Measurements from ENCODE around the gene DNAJC27. TPM values are rescaled to one million over a fixed set of nuclear protein-coding genes. Genes with fewer than 3 reads are reported as not detected.

The DNAJC27 gene
- total RNA-seq (2016; rRNA removed; fragmentation: Illumina TruSeq; extraction: Trizol) (2.3 and 3.1 TPM in 2 replicates), polyA plus RNA-seq (2011; rRNA removed) (3.7 TPM in 2 replicates), polyA minus RNA-seq (2011; rRNA and poly(A)+ RNA removed; ENCODE audit: low replicate concordance) (2.1 and 3.3 TPM in 2 replicates), Bru-seq, nascent RNA (percentile 73 among the genes with signal in this experiment), BruChase-seq, experiment 1, labeled RNA remaining after a 6-hour chase (percentile 57 among the genes with signal in this experiment), BruChase-seq, experiment 2, labeled RNA remaining after a 2-hour chase (percentile 58 among the genes with signal in this experiment)
- 0.79 and 1.5 TPM in 2 replicates for total RNA-seq (2016; cell fraction: cytosol; rRNA removed; fragmentation: Illumina TruSeq; extraction: Trizol; ENCODE audit: low read depth)
- 2.2 and 3.0 TPM in 2 replicates for total RNA-seq (2016; cell fraction: insoluble cytoplasmic fraction; rRNA removed; fragmentation: Illumina TruSeq; extraction: Trizol)
- total RNA-seq (2016; cell fraction: membrane; rRNA removed; fragmentation: Illumina TruSeq; extraction: Trizol): 1.4 and 1.5 TPM in 2 replicates
- total RNA-seq (2016; cell fraction: nucleus; rRNA removed; fragmentation: Illumina TruSeq; extraction: Trizol): 7.0 and 8.0 TPM in 2 replicates
- polyA plus RNA-seq (2011; cell fraction: cytosol; rRNA removed): 1.2 and 1.8 TPM in 2 replicates
- 6.6 and 7.5 TPM in 2 replicates for polyA plus RNA-seq (2011; cell fraction: nucleus; rRNA removed)
- polyA plus RNA-seq (2012): 3.3 and 3.4 TPM in 2 replicates
- 0.52 and 1.00 TPM in 2 replicates for polyA plus RNA-seq (2016; cell fraction: cytosol; fragmentation: Illumina TruSeq; extraction: Trizol; ENCODE audit: low read depth)
- 1.5 and 1.7 TPM in 2 replicates for polyA plus RNA-seq (2016; cell fraction: insoluble cytoplasmic fraction; fragmentation: Illumina TruSeq; extraction: Trizol; ENCODE audit: low read depth)
- 1.0 TPM in 2 replicates for polyA plus RNA-seq (2016; cell fraction: membrane; fragmentation: Illumina TruSeq; extraction: Trizol; ENCODE audit: low read depth)
- polyA plus RNA-seq (2016; cell fraction: nucleus; fragmentation: Illumina TruSeq; extraction: Trizol; ENCODE audit: insufficient read depth, low read depth): 5.5 and 6.3 TPM in 2 replicates
- 1.2 and 1.5 TPM in 2 replicates for polyA minus RNA-seq (2011; cell fraction: cytosol; rRNA and poly(A)+ RNA removed)
- 18.9 and 22.9 TPM in 2 replicates for polyA minus RNA-seq (2011; cell fraction: nucleus; rRNA and poly(A)+ RNA removed)
- long read RNA-seq, experiment 1, full-length matches to known transcripts: 1 of 1 reads
- long read RNA-seq, experiment 1, partial matches to known transcripts: 0 of 1 reads
- long read RNA-seq, experiment 1, other reads (novel, unspliced or antisense): 0 of 1 reads
- long read RNA-seq, experiment 2: 0 reads

DNA sequence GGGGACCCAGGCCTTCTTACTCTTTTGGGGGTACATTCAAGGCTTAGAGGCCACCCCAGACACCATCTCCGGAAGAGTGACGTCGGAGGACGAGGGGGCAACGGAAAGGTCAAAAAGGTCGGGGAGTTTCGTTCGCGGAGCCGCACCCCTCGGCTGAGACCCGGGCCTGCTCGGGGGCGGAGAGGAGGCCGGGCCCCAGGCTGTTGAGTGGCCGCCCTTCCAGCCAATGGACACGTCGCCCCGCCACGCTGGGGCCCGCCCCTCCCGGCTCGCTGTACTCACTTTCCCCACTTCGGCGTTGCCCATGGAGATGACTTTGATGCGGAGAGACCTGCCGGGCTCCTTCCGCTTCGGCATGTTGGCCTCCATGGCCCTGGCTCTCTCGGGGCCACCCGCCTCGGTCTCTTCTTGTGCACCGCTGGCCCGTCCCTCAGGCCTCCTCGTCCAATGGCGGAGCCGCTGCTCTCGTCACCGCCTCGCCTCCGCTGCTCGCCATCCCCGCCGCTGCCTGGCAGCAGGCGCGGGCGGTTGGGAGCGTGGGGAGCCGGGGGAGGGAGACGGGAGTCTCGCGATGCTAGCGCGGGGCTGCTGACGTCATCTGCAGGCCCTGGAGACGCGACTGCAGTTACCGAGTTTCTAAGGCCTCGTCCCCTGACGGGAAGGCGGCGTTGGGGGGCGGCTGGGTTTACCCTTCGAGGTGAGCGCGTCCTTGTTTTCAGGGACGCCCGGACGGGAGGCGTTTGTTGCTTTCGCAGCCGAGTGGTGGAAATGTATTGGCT lies at the start of gene DNAJC27:
Gene DNAJC27, minus strand, starts transcription at position 420 of the 779 bp plus-strand sequence. Its CDS starts 51 bp downstream, at position 369.
- ATAC-seq (peak; percentile 97), FAIRE-seq (peak; percentile 73), DNase-seq (ENCODE audit: low spot score) (peak; percentile 95)
- POLR2A ChIA-PET: interaction anchor here (0.9 to 1.1 kb wide), 2 partner anchors 70 to 280 kb away, joined by 4 to 6 read pairs; partner anchors contain the start of gene EFR3B
- in situ Hi-C loops (cut with HindIII; ENCODE audit: extremely low pct_ligation_motif_present, low pct_unique_long_range_greater_than_20kb) (no loop called here), intact Hi-C loops (cut with micrococcal nuclease; ENCODE audit: unreplicated experiment) (no loop called here)
- no TSS peak for BruUV-seq (replicated peaks)
- Histone ChIP-seq H3K4me2 (ENCODE audit: low read depth, low read length) (peak within 1 kb of the TSS; percentile 96), H3K4me3 (replicated peaks in 1 of 3; ENCODE audit: insufficient read depth in 1 of 3, low read depth in 2 of 3, low read length in 3 of 3) (peak within 1 kb of the TSS; percentile 80 to 90 (median 88)), H3K79me2 (ENCODE audit: insufficient read depth, low read length) (peaks cover 16% of the 10 kb centered on the region), H3K9me3 (ENCODE audit: low read length) (no peaks in the 10 kb centered on the region), H3K27ac (ENCODE audit: extremely low read length, insufficient read depth, low read length) (peak within 1 kb of the TSS; percentile 95), H3K27me3 (ENCODE audit: control insufficient read depth in 1 of 2, insufficient read depth in 2 of 2, low read length in 2 of 2) (no peaks in the 10 kb centered on the region; a peak in 1 of 5 replicates), H3K9ac (ENCODE audit: insufficient read depth, low read depth, low read length) (peak within 1 kb of the TSS; percentile 99), H4K20me1 (ENCODE audit: insufficient read depth, low read length) (no peaks in the 10 kb centered on the region), H2AFZ (ENCODE audit: low read length) (peak within 1 kb of the TSS; percentile 49), H3K36me3 (replicated peaks in 1 of 2; ENCODE audit: control insufficient read depth in 1 of 2, insufficient read depth in 2 of 2, low read length in 2 of 2) (peaks cover 0 to 3% of the 10 kb centered on the region in 2 experiments; a peak in 1 of 5 replicates), H3K4me1 (ENCODE audit: insufficient read depth, low read length) (peaks cover 23% of the 10 kb centered on the region)
- WGBS (ENCODE audit: low lambda C conversion rate): 0% methylated on average over 14 of the region's 72 CpGs
- CTCF ChIA-PET (ENCODE audit: low intra/inter-chr PET ratio, low total read pairs): interaction anchor here (1.9 kb wide), 1 partner anchor 158 kb away, joined by 4 read pairs; no protein-coding TSS in a partner anchor
- TF ChIP-seq ZNF180 (CRISPR knock-in tag; IDR thresholded peaks at IDR 0.05; ENCODE audit: borderline replicate concordance, low read depth) (no peak), ZSCAN20 (CRISPR knock-in tag; IDR thresholded peaks at IDR 0.05; ENCODE audit: borderline replicate concordance) (peak; percentile 30; the same call in 1 of the 2 replicates), XRCC5 (optimal IDR thresholded peaks at IDR 0.05; ENCODE audit: low read length) (peak; percentile 95), POLR2G (IDR thresholded peaks at IDR 0.05; ENCODE audit: low read depth, low read length) (peak; percentile 98), NPAS2 (CRISPR knock-in tag; IDR thresholded peaks at IDR 0.05; ENCODE audit: borderline replicate concordance) (no peak), ATAD3A (CRISPR knock-in tag; IDR thresholded peaks at IDR 0.05) (no peak; the same call in 1 of the 2 replicates)
- TF ChIP-seq, protein P1, sequence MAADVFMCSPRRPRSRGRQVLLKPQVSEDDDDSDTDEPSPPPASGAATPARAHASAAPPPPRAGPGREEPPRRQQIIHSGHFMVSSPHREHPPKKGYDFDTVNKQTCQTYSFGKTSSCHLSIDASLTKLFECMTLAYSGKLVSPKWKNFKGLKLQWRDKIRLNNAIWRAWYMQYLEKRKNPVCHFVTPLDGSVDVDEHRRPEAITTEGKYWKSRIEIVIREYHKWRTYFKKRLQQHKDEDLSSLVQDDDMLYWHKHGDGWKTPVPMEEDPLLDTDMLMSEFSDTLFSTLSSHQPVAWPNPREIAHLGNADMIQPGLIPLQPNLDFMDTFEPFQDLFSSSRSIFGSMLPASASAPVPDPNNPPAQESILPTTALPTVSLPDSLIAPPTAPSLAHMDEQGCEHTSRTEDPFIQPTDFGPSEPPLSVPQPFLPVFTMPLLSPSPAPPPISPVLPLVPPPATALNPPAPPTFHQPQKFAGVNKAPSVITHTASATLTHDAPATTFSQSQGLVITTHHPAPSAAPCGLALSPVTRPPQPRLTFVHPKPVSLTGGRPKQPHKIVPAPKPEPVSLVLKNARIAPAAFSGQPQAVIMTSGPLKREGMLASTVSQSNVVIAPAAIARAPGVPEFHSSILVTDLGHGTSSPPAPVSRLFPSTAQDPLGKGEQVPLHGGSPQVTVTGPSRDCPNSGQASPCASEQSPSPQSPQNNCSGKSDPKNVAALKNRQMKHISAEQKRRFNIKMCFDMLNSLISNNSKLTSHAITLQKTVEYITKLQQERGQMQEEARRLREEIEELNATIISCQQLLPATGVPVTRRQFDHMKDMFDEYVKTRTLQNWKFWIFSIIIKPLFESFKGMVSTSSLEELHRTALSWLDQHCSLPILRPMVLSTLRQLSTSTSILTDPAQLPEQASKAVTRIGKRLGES (CRISPR knock-in tag; IDR thresholded peaks at IDR 0.05; ENCODE audit: borderline replicate concordance): no peak
- TF ChIP-seq, protein P2, sequence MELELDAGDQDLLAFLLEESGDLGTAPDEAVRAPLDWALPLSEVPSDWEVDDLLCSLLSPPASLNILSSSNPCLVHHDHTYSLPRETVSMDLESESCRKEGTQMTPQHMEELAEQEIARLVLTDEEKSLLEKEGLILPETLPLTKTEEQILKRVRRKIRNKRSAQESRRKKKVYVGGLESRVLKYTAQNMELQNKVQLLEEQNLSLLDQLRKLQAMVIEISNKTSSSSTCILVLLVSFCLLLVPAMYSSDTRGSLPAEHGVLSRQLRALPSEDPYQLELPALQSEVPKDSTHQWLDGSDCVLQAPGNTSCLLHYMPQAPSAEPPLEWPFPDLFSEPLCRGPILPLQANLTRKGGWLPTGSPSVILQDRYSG (CRISPR knock-in tag; IDR thresholded peaks at IDR 0.05): no peak
- TF ChIP-seq, protein P3, sequence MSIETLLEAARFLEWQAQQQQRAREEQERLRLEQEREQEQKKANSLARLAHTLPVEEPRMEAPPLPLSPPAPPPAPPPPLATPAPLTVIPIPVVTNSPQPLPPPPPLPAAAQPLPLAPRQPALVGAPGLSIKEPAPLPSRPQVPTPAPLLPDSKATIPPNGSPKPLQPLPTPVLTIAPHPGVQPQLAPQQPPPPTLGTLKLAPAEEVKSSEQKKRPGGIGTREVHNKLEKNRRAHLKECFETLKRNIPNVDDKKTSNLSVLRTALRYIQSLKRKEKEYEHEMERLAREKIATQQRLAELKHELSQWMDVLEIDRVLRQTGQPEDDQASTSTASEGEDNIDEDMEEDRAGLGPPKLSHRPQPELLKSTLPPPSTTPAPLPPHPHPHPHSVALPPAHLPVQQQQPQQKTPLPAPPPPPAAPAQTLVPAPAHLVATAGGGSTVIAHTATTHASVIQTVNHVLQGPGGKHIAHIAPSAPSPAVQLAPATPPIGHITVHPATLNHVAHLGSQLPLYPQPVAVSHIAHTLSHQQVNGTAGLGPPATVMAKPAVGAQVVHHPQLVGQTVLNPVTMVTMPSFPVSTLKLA (IDR thresholded peaks at IDR 0.05): no peak
